Measurements from ENCODE around the gene B3GAT2.
A peak's percentile ranks its signal among the peaks of the same experiment; 100 is the strongest.

Gene B3GAT2

GRCh38 chr6:70901324-70901723 lies 55.5 kb downstream of the B3GAT2 start:
- no peak overlapping the region for H3K4me3 ChIP-seq (ENCODE audit: low read depth, low read length)
- TF ChIP-seq CTCF (IDR thresholded peaks at IDR 0.05; ENCODE audit: borderline replicate concordance, insufficient read depth, low read depth, low read length): peak; percentile 29; the same call in 1 of the 2 replicates

GRCh38 chr6:70900047-70900446 lies 56.8 kb downstream of the B3GAT2 start:
- no peak overlapping the region for H3K4me3 ChIP-seq (ENCODE audit: low read depth, low read length)
- TF ChIP-seq CTCF (IDR thresholded peaks at IDR 0.05; ENCODE audit: borderline replicate concordance, insufficient read depth, low read depth, low read length): no peak

GRCh38 chr6:70894001-70894400 lies 62.9 kb downstream of the B3GAT2 start:
- no peak for TF ChIP-seq CTCF (IDR thresholded peaks at IDR 0.05; ENCODE audit: borderline replicate concordance, insufficient read depth, low read depth, low read length)
- H3K4me3 ChIP-seq (ENCODE audit: low read depth, low read length): no peak overlapping the region

- H3K4me3 ChIP-seq (ENCODE audit: low read depth, low read length): no peak overlapping the region
- no peak for TF ChIP-seq CTCF (IDR thresholded peaks at IDR 0.05; ENCODE audit: borderline replicate concordance, insufficient read depth, low read depth, low read length)
Observed at GRCh38 chr6:70889270-70889669, 67.6 kb downstream of the B3GAT2 start.

GRCh38 chr6:70886661-70887060 lies 70.2 kb downstream of the B3GAT2 start:
- H3K4me3 ChIP-seq (ENCODE audit: low read depth, low read length): no peak overlapping the region

GRCh38 chr6:70886071-70886470 lies 70.8 kb downstream of the B3GAT2 start:
- TF ChIP-seq CTCF (IDR thresholded peaks at IDR 0.05; ENCODE audit: borderline replicate concordance, insufficient read depth, low read depth, low read length): no peak

More at GRCh38 chr6:70886661-70887060, 70.2 kb downstream of the B3GAT2 start:
- TF ChIP-seq CTCF (IDR thresholded peaks at IDR 0.05; ENCODE audit: borderline replicate concordance, insufficient read depth, low read depth, low read length): no peak

GRCh38 chr6:70884074-70884983 lies 72.5 kb downstream of the B3GAT2 start:
- H3K4me3 ChIP-seq (ENCODE audit: low read depth, low read length): no peak overlapping the region

More at GRCh38 chr6:70886071-70886470, 70.8 kb downstream of the B3GAT2 start:
- no peak overlapping the region for H3K4me3 ChIP-seq (ENCODE audit: low read depth, low read length)

More at GRCh38 chr6:70884074-70884983, 72.5 kb downstream of the B3GAT2 start:
- peak; percentile 68; the same call in 1 of the 2 replicates for TF ChIP-seq CTCF (IDR thresholded peaks at IDR 0.05; ENCODE audit: borderline replicate concordance, insufficient read depth, low read depth, low read length)
